Transverse colon (tissue), 4 donors: ENCODE data around the gene TMEM176A. TPM values are rescaled to one million over a fixed set of nuclear protein-coding genes. Genes with fewer than 3 reads are reported as not detected.

Experiments
- DNase-seq: peaks from one replicate; pipeline ENCODE4 v3.0.0-alpha.2; 2019
- H3K27ac ChIP-seq, 4 donors: fragments of 200-600 bp; sonication (generic); 2 replicates each; pipeline ENCODE4 v1.5.1; 2016 to 2018; ENCODE audit warnings: inconsistent platforms in 4 of 4
- H3K27me3 ChIP-seq: fragments of 200-600 bp; sonication (generic); 2 replicates; pipeline ENCODE4 v1.5.1; 2017; ENCODE audit warnings: inconsistent platforms
- H3K36me3 ChIP-seq, 4 donors: fragments of 200-600 bp; sonication (generic); 2 replicates each; pipeline ENCODE4 v1.5.1; 2017 to 2019; ENCODE audit warnings: inconsistent platforms in 4 of 4
- H3K4me1 ChIP-seq, 4 donors: fragments of 200-600 bp; sonication (generic); 2 replicates each; pipeline ENCODE4 v1.5.1; 2017 to 2020; ENCODE audit warnings: inconsistent platforms in 4 of 4
- H3K4me3 ChIP-seq, 4 donors: fragments of 200-600 bp; sonication (generic); 1 replicate in 1 of 4; 2 replicates in 3 of 4; pipeline versions ENCODE4 v1.5.1 to v1.6.1; 2017 to 2019; ENCODE audit warnings: inconsistent platforms in 4 of 4
- H3K9me3 ChIP-seq, 2 donors: fragments of 200-600 bp; sonication (generic); 2 replicates each; pipeline ENCODE4 v1.5.1; 2017 to 2019; ENCODE audit warnings: inconsistent platforms in 2 of 2
- EP300 ChIP-seq: sonication (generic); formaldehyde crosslinking; IDR thresholded peaks from one replicate; pipeline ENCODE4 v1.6.1; 2017; ENCODE audit warnings: antibody characterized with exemption, low read depth
- POLR2A ChIP-seq: fragments of 450-650 bp; IDR thresholded peaks from one replicate; pipeline ENCODE4 v1.6.1; 2016; ENCODE audit warnings: antibody characterized with exemption, mild to moderate bottlenecking, moderate library complexity
- POLR2AphosphoS5 ChIP-seq, 3 donors: sonication (generic); formaldehyde crosslinking; IDR thresholded peaks; one replicate each; pipeline ENCODE4 v1.6.1; 2016; ENCODE audit warnings: antibody characterized with exemption in 3 of 3
- WGBS, 2 donors: methylation state at CpG; one replicate each; pipeline ENCODE4 v1.1.5; 2018; ENCODE audit warnings: low coverage in 1 of 2; 5-methylcytosine and 5-hydroxymethylcytosine counted together
- in situ Hi-C, 4 donors: fragments of 200-750 bp; cut with MboI; loops; one replicate each; pipeline versions ENCODE4 v1.15.0 to v1.15.1; 2017; ENCODE audit warnings: low sequenced_read_pairs in 3 of 4, low pct_ligation_motif_present in 1 of 4, low pct_unique_long_range_greater_than_20kb in 1 of 4
- intact Hi-C: fragments of 100-400 bp; cut with DNase I; formaldehyde crosslinking; loops from one replicate; pipeline ENCODE4 v1.15.1; 2023; ENCODE audit warnings: low total_unique reads
- total RNA-seq, 4 donors: library from RNA; depleted of rRNA; stranded (reverse); fragments of >200 nt; gene quantifications; one replicate each; pipeline ENCODE4 v1.1.0, GENCODE V29; 2016
- TF ChIP-seq, protein P1 (sequence below), 5 experiments: fragments of 200-600 bp in 3 of 5; fragments of 450-650 bp in 2 of 5; sonication (generic) in 3 of 5; IDR thresholded peaks; 1 replicate in 2 of 5; 2 replicates in 3 of 5; pipeline ENCODE4 v1.5.1; 2016 to 2017; ENCODE audit warnings: antibody characterized with exemption in 5 of 5, inconsistent platforms in 3 of 5, mild to moderate bottlenecking in 2 of 5, moderate library complexity in 1 of 5

Gene TMEM176A
- total RNA-seq, 4 donors from 2014 or later, result 44.6 to 210 (median 171) TPM

DNA sequence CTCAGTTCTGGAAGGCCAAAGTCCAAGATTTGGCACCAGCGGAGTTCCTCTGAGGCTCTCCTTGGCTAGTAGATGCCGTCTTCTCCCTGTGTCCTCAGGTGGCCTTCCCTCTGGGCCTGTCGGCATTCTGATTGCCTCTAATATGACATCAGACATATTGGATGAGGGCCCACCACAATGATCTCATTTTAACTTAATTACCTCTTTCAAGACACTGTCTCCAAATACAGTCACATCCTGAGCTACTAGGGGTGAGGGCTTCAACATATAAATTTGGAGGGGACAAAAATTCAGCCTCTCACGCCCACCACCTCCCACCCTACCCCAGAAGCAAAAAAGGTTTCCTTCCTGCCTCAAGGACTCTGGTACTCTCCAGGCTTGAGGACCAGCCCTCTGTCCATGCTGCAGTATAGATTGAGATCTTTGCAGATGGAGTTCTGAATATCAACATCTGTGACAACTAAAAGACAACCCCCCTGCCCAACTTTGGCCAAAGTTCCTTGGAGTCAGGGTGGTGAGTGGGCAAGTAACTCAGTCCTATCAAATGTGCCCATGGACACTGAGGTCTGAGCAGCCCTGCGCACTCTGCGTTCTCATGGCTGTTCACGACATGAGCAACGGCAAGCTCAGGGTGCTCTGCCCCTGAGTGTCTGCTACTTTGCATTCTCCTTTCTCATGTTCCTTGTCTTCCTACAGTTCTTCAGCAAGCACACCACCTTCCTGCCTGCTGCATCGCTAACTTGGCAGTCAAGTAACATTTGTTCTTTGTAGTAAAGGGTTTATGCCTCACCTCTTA is 11.9 kb upstream of the TMEM176A start:
- peak; percentile 29 for DNase-seq
- intact Hi-C loops, result loop anchor here (10.0 kb wide), 1 partner anchor 86 kb away; no protein-coding TSS in a partner anchor

DNA sequence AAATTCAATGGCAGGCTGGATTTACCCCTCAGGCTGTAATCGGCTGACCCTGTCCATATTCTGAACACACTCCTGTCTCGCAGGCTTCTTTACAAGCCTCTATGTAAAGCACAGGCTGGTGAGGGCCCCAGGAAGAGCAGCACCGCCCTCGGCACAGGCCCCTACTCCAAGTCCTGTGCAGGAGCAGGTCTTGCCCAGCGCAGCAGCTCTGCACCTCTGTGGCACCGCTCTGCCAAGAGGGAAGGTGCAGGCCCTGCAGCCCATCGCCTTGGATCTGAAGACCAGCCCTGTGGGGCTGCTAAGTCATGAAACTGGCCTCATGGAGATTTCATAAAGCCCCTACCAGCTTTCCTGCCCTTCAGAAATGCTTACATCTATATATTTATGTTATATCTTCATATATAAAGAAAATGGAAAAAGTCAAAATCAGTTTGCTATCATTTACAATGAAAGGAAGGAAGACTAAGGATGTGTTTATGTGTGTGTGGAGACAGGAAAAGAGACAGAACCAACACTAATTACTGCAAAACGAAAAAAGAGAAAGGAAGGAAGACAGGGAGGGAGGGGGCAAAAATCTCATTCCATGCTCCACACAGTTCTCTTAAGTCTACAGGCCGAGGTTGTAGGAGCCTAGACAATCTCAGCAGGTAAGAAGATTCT is 10.0 kb upstream of the TMEM176A start:
- in situ Hi-C loops, result loop anchor here in 2 of 4 donors (25.0 kb wide), 1 partner anchor 197 kb away; the partner anchor contains the start of genes KCNH2 (in 2 of the 2) and NOS3 (in 2 of the 2)
- Histone ChIP-seq H3K27ac (peak overlapping the region in 3 of 4 donors; percentile 43 to 89 (median 83)), H3K36me3 (peaks cover 0 to 13% (median 6%) of the 10 kb centered on the region in 4 donors), H3K4me1 (peaks cover 15 to 48% (median 28%) of the 10 kb centered on the region in 4 donors), H3K4me3 (no peak overlapping the region), H3K9me3 (no peaks in the 10 kb centered on the region), H3K27me3 (no peaks in the 10 kb centered on the region)
- no peak for DNase-seq
- WGBS, 2 donors, result 67 to 74% methylated on average over 3 to 9 of the region's 9 CpGs
- intact Hi-C loops, result no loop called here
- TF ChIP-seq POLR2AphosphoS5 (IDR thresholded peaks at IDR 0.05), result no peak
- no peak for TF ChIP-seq POLR2A
- TF ChIP-seq EP300, result no peak
- TF ChIP-seq, protein P1, sequence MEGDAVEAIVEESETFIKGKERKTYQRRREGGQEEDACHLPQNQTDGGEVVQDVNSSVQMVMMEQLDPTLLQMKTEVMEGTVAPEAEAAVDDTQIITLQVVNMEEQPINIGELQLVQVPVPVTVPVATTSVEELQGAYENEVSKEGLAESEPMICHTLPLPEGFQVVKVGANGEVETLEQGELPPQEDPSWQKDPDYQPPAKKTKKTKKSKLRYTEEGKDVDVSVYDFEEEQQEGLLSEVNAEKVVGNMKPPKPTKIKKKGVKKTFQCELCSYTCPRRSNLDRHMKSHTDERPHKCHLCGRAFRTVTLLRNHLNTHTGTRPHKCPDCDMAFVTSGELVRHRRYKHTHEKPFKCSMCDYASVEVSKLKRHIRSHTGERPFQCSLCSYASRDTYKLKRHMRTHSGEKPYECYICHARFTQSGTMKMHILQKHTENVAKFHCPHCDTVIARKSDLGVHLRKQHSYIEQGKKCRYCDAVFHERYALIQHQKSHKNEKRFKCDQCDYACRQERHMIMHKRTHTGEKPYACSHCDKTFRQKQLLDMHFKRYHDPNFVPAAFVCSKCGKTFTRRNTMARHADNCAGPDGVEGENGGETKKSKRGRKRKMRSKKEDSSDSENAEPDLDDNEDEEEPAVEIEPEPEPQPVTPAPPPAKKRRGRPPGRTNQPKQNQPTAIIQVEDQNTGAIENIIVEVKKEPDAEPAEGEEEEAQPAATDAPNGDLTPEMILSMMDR (IDR thresholded peaks at IDR 0.05), result no peak

More for the DNA sequence above, 11.9 kb upstream of the TMEM176A start:
- no peak for TF ChIP-seq POLR2AphosphoS5 (IDR thresholded peaks at IDR 0.05)
- TF ChIP-seq, protein P1 (IDR thresholded peaks at IDR 0.05), result no peak
- no peak for TF ChIP-seq EP300
- TF ChIP-seq POLR2A, result no peak
- Histone ChIP-seq H3K27ac (peak overlapping the region; percentile 83 to 89 (median 86)), H3K4me3 (no peak overlapping the region), H3K36me3 (peaks cover 0 to 13% (median 6%) of the 10 kb centered on the region in 4 donors), H3K27me3 (no peaks in the 10 kb centered on the region), H3K9me3 (no peaks in the 10 kb centered on the region), H3K4me1 (peaks cover 26 to 64% (median 44%) of the 10 kb centered on the region in 4 donors)
- WGBS, 2 donors, result 59 to 69% methylated on average over 7 to 9 of the region's 9 CpGs
- in situ Hi-C loops, result loop anchor here in 2 of 4 donors (10.0 to 25.0 kb wide), 2 partner anchors 66 to 199 kb away; partner anchors contain the start of genes KCNH2 (in 2 of the 2), NOS3 (in 2 of the 2) and AOC1 (in 1 of the 2)

DNA sequence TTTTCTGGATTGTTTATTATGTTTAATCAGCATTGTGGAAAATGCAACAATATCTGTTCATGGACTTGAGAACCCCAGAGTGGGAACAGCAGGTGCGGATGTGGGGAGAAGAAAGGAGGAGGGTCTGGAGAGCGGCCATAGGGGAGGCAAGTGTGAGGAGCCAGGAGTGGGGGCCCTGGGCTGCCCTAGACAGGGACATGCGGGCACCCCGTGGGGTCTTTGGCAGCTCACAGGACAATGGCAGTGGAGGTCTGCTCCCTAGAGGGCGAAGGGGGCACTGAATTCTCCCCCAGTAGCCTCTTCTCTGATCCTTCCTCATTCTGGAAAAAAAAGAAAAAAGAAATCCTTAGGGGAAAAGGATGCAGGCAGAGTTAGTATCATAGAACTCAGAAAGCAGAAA is 9.3 kb upstream of the TMEM176A start:
- no peaks in the 10 kb centered on the region for H3K27me3 ChIP-seq
- no peaks in the 10 kb centered on the region for H3K9me3 ChIP-seq
- H3K27ac ChIP-seq, result peak overlapping the region in 2 of 4 donors; percentile 0 to 5
- DNase-seq, result no peak
- WGBS, 2 donors, result 87 to 92% methylated on average over 2 to 5 of the region's 5 CpGs
- no peak overlapping the region for H3K4me3 ChIP-seq
- intact Hi-C loops, result no loop called here
- peaks cover 15 to 40% (median 23%) of the 10 kb centered on the region in 4 donors for H3K4me1 ChIP-seq
- in situ Hi-C loops, result loop anchor here in 2 of 4 donors (25.0 kb wide), 1 partner anchor 196 kb away; the partner anchor contains the start of genes KCNH2 (in 2 of the 2) and NOS3 (in 2 of the 2)
- peaks cover 0 to 13% (median 6%) of the 10 kb centered on the region in 4 donors for H3K36me3 ChIP-seq
- TF ChIP-seq POLR2A, result no peak

DNA sequence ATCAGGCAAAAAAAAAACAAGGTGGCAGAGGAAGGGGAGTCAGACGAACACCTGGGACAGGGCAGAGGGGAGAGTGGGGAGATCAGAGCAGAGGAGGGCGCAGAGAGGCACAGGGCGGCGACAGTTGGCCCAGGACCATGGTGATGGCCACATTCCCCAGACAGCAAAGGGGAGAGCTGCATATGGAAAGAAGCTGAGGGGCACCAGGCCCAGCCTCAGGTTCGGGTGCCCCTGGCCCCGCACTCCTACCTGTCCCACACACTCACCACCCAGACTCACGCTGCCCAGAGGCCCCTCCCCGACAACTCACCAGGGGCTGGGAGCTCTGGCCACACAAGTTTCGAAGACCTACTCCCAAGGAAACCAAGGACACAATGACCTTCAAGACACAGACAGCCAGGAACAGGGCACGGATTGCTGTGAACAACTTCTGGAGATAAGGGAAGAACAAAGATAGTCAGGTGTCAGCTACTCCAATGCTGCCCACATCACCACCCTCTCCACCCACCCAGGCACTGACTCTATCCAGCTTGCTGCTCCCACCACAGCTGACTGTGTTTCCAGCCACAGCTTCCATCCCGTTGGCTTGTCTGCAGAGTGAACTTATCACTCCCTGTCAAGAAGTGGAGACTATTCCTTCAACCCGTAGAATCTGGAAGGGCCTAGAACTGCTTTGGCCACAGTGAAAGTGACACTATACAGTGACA is 8.7 kb upstream of the TMEM176A start:
- H3K36me3 ChIP-seq, result peaks cover 0 to 13% (median 6%) of the 10 kb centered on the region in 4 donors
- peak overlapping the region in 2 of 4 donors; percentile 0 to 5 for H3K27ac ChIP-seq
- no peak for DNase-seq
- TF ChIP-seq EP300, result no peak
- no peak for TF ChIP-seq POLR2AphosphoS5 (IDR thresholded peaks at IDR 0.05)
- TF ChIP-seq POLR2A, result no peak
- TF ChIP-seq, protein P1 (IDR thresholded peaks at IDR 0.05), result no peak
- H3K4me3 ChIP-seq, result no peak overlapping the region
- peaks cover 15 to 34% (median 18%) of the 10 kb centered on the region in 4 donors for H3K4me1 ChIP-seq
- WGBS, 2 donors, result 87% methylated on average over 12 of the region's 12 CpGs; no CpG with 5 or more reads in 1 of the 2 donors
- no peaks in the 10 kb centered on the region for H3K9me3 ChIP-seq
- intact Hi-C loops, result no loop called here
- in situ Hi-C loops, result loop anchor here in 2 of 4 donors (25.0 kb wide), 1 partner anchor 195 kb away; the partner anchor contains the start of genes KCNH2 (in 2 of the 2) and NOS3 (in 2 of the 2)
- no peaks in the 10 kb centered on the region for H3K27me3 ChIP-seq
